SK-N-SH (cell line): ENCODE data around the gene NOTCH1. TPM values are rescaled to one million over a fixed set of nuclear protein-coding genes. Genes with fewer than 3 reads are reported as not detected.

Source experiments
- CHD2 ChIP-seq: fragments of 150-350 bp; IDR thresholded peaks from 2 replicates; pipeline ENCODE4 v1.6.1; 2018; ENCODE audit warnings: low read length; ENCODE audit not compliant: partially characterized antibody
- EZH2phosphoT487 ChIP-seq: fragments of 200-600 bp; sonication (generic); IDR thresholded peaks from 2 replicates; pipeline ENCODE4 v1.6.1; 2017; ENCODE audit warnings: low read depth, mixed run types, mild to moderate bottlenecking, antibody characterized with exemption, moderate library complexity, borderline replicate concordance
- FOSL2 ChIP-seq: IDR thresholded peaks from 2 replicates; pipeline ENCODE4 v1.4.0; 2012; ENCODE audit warnings: low read depth, mild to moderate bottlenecking, moderate library complexity, borderline replicate concordance
- FOXJ3 ChIP-seq: sonication (generic); formaldehyde crosslinking; IDR thresholded peaks from 2 replicates; pipeline ENCODE4 v1.5.1; 2020; ENCODE audit warnings: mild to moderate bottlenecking, missing genetic modification reagents
- JUND ChIP-seq: IDR thresholded peaks from 2 replicates; pipeline ENCODE4 v1.4.0; 2012
- MEF2A ChIP-seq: IDR thresholded peaks from 2 replicates; pipeline ENCODE4 v1.4.0; 2012; ENCODE audit warnings: low read depth, borderline replicate concordance
- NFIC ChIP-seq: IDR thresholded peaks from 2 replicates; pipeline ENCODE4 v1.4.0; 2012; ENCODE audit warnings: borderline replicate concordance
- NRF1 ChIP-seq: IDR thresholded peaks from 2 replicates; pipeline ENCODE4 v1.6.1; 2012; ENCODE audit warnings: low read depth, mild to moderate bottlenecking, low read length
- POLR2AphosphoS5 ChIP-seq: IDR thresholded peaks from 2 replicates; pipeline ENCODE4 v1.6.1; 2012; ENCODE audit warnings: low read depth, low read length
- RAD21 ChIP-seq: IDR thresholded peaks from 2 replicates; pipeline ENCODE4 v1.6.1; 2012; ENCODE audit warnings: mild to moderate bottlenecking, low read length
- RFX5 ChIP-seq: IDR thresholded peaks from 2 replicates; pipeline ENCODE4 v1.6.1; 2012; ENCODE audit warnings: mild to moderate bottlenecking, improper control_type of control experiment, low read length
- RXRA ChIP-seq: IDR thresholded peaks from 2 replicates; pipeline ENCODE4 v1.4.0; 2012; ENCODE audit warnings: low read depth, mild to moderate bottlenecking, borderline replicate concordance
- SIN3A ChIP-seq: IDR thresholded peaks from 2 replicates; pipeline ENCODE4 v1.6.1; 2012; ENCODE audit warnings: low read depth, mild to moderate bottlenecking, low read length, moderate library complexity, borderline replicate concordance
- TCF12 ChIP-seq: IDR thresholded peaks from 2 replicates; pipeline ENCODE4 v1.4.0; 2012
- TEAD4 ChIP-seq: IDR thresholded peaks from 2 replicates; pipeline ENCODE4 v1.4.0; 2012; ENCODE audit warnings: mild to moderate bottlenecking, borderline replicate concordance; ENCODE audit not compliant: insufficient read depth
- YY1 ChIP-seq: IDR thresholded peaks from 2 replicates; pipeline ENCODE4 v1.4.0; 2012; ENCODE audit warnings: low read depth, mild to moderate bottlenecking
- polyA plus RNA-seq, 3 experiments: library from polyadenylated mRNA; depleted of rRNA; stranded (reverse); fragments of >200 nt; gene quantifications; 2 replicates each; pipeline ENCODE4 v1.2.3, GENCODE V29; 2012
- TF ChIP-seq, protein P1 (sequence below): IDR thresholded peaks from 2 replicates; pipeline ENCODE4 v1.4.0; 2012; ENCODE audit warnings: low read depth, borderline replicate concordance
- TF ChIP-seq, protein P2 (sequence below): IDR thresholded peaks from 2 replicates; pipeline ENCODE4 v1.4.0; 2012; ENCODE audit warnings: low read depth, borderline replicate concordance
- TF ChIP-seq, protein P3 (sequence below): fragments of 150-350 bp; IDR thresholded peaks from 2 replicates; pipeline ENCODE4 v1.6.1; 2017; ENCODE audit warnings: antibody characterized with exemption, low read length, low read depth, borderline replicate concordance
- TF ChIP-seq, protein P4 (sequence below): IDR thresholded peaks from 2 replicates; pipeline ENCODE4; 2012
- TF ChIP-seq, protein P5 (sequence below): IDR thresholded peaks from 2 replicates; pipeline ENCODE4 v1.4.0; 2012; ENCODE audit warnings: low read depth

Gene NOTCH1
- polyA plus RNA-seq, 1 of the 3 experiments (the other 2 are of a cell fraction) = 6.6 TPM

DNA sequence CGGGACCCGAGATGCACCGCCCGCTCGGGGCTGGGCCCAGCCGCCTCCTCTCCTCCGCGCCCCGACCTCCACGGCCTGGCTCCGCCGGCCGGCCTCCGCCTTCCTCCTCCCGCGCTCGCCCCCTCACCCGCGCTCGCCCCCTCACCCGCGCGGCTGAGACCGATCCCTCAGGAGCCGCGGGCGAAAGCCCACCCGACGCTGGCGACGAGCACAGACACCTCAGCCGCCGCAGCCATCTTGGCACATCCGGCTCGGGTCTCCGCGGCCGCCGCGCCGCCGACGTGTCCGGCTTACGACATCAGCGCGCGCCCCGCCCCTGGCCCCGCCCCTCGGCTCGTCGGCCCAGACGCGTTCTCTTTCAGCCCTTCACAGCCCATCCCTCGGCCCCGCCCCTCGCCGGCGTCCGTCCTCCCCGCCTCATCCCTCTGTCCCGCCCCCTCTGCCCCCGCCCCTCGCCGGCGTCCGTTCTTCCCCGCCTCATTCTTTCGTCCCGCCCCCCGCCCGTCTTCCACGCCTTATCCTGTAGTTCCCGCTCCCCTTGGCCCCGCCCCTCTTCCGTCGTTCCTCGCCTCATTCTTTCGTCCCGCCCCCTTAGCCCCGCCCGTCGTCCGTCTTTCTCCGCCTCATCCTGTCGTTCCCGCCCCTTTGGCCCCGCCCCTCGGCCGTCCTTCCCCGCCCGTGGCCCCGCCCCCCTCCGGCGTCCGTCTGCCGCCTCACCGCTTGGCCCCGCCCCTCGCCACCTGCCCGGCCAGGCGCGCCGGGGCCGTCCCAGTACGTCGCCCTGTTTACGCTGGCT lies 62.9 kb downstream of the NOTCH1 start, which contains the start of gene SEC16A (continued):
- TF ChIP-seq, protein P1, sequence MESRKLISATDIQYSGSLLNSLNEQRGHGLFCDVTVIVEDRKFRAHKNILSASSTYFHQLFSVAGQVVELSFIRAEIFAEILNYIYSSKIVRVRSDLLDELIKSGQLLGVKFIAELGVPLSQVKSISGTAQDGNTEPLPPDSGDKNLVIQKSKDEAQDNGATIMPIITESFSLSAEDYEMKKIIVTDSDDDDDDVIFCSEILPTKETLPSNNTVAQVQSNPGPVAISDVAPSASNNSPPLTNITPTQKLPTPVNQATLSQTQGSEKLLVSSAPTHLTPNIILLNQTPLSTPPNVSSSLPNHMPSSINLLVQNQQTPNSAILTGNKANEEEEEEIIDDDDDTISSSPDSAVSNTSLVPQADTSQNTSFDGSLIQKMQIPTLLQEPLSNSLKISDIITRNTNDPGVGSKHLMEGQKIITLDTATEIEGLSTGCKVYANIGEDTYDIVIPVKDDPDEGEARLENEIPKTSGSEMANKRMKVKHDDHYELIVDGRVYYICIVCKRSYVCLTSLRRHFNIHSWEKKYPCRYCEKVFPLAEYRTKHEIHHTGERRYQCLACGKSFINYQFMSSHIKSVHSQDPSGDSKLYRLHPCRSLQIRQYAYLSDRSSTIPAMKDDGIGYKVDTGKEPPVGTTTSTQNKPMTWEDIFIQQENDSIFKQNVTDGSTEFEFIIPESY = no peak
- peak; percentile 93 for TF ChIP-seq YY1
- no peak for TF ChIP-seq EZH2phosphoT487
- no peak for TF ChIP-seq NRF1
- TF ChIP-seq RXRA = no peak
- no peak for TF ChIP-seq FOSL2
- TF ChIP-seq, protein P2, sequence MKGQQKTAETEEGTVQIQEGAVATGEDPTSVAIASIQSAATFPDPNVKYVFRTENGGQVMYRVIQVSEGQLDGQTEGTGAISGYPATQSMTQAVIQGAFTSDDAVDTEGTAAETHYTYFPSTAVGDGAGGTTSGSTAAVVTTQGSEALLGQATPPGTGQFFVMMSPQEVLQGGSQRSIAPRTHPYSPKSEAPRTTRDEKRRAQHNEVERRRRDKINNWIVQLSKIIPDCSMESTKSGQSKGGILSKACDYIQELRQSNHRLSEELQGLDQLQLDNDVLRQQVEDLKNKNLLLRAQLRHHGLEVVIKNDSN = no peak
- no peak for TF ChIP-seq CHD2
- TF ChIP-seq FOXJ3 (CRISPR knock-in tag) = no peak
- peak; percentile 75 for TF ChIP-seq POLR2AphosphoS5
- TF ChIP-seq RFX5 = no peak
- TF ChIP-seq, protein P3, sequence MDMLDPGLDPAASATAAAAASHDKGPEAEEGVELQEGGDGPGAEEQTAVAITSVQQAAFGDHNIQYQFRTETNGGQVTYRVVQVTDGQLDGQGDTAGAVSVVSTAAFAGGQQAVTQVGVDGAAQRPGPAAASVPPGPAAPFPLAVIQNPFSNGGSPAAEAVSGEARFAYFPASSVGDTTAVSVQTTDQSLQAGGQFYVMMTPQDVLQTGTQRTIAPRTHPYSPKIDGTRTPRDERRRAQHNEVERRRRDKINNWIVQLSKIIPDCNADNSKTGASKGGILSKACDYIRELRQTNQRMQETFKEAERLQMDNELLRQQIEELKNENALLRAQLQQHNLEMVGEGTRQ = no peak
- no peak for TF ChIP-seq MEF2A
- TF ChIP-seq NFIC = no peak
- TF ChIP-seq, protein P4, sequence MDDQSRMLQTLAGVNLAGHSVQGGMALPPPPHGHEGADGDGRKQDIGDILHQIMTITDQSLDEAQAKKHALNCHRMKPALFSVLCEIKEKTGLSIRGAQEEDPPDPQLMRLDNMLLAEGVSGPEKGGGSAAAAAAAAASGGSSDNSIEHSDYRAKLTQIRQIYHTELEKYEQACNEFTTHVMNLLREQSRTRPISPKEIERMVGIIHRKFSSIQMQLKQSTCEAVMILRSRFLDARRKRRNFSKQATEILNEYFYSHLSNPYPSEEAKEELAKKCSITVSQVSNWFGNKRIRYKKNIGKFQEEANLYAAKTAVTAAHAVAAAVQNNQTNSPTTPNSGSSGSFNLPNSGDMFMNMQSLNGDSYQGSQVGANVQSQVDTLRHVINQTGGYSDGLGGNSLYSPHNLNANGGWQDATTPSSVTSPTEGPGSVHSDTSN = peak; percentile 31; the same call in 1 of the 2 replicates
- no peak for TF ChIP-seq JUND
- TF ChIP-seq SIN3A = peak; percentile 34; the same call in 1 of the 2 replicates
- TF ChIP-seq, protein P5, sequence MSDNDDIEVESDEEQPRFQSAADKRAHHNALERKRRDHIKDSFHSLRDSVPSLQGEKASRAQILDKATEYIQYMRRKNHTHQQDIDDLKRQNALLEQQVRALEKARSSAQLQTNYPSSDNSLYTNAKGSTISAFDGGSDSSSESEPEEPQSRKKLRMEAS = no peak
- no peak for TF ChIP-seq TCF12
- TF ChIP-seq RAD21 = no peak
- TF ChIP-seq TEAD4 = no peak
